ENCODE data around the gene ESYT1.

- TF ChIP-seq EZH2 (IDR thresholded peaks at IDR 0.05; ENCODE audit: borderline replicate concordance, low read depth, low read length, poor library complexity, severe bottlenecking) = no peak
- TF ChIP-seq CTCF (conservative IDR thresholded peaks at IDR 0.05; ENCODE audit: low read depth, low read length) = peak; percentile 61; the same call in 1 of the 2 replicates
Observed at GRCh38 chr12:56117778-56118687, 10.0 kb upstream of the ESYT1 start, which contains the start of gene ZC3H10.

Measured in A673 (cell line).